Breast epithelium (tissue), 4 donors: Measurements from ENCODE around the gene NEO1. TPM values are rescaled to one million over a fixed set of nuclear protein-coding genes. Genes with fewer than 3 reads are reported as not detected.

ENCODE experiments used
- DNase-seq, 2 donors: peaks; one replicate each; pipeline ENCODE4 v3.0.0-alpha.2; 2019; ENCODE audit warnings: low spot score in 2 of 2
- H3K27ac ChIP-seq, 2 donors: fragments of 200-600 bp; sonication (generic) in 1 of 2; one replicate each; pipeline ENCODE4 v1.5.1; 2016 to 2019; ENCODE audit warnings: mild to moderate bottlenecking in 1 of 2
- H3K27me3 ChIP-seq, 2 donors: fragments of 200-600 bp; sonication (generic) in 1 of 2; one replicate each; pipeline versions ENCODE4 v1.5.1 to v1.6.0; 2017 to 2019; ENCODE audit warnings: control low read depth in 1 of 2, mild to moderate bottlenecking in 1 of 2
- H3K36me3 ChIP-seq: fragments of 200-600 bp; one replicate; pipeline ENCODE4 v1.5.1; 2019
- H3K4me1 ChIP-seq, 2 donors: fragments of 200-600 bp; sonication (generic); one replicate each; pipeline ENCODE4 v1.5.1; 2016 to 2019; ENCODE audit warnings: control low read depth in 1 of 2
- H3K4me3 ChIP-seq, 3 donors: fragments of 200-600 bp; sonication (generic); 1 replicate in 2 of 3; 2 replicates in 1 of 3; pipeline ENCODE4 v1.5.1; 2016 to 2019; ENCODE audit warnings: mild to moderate bottlenecking in 3 of 3, moderate library complexity in 2 of 3
- H3K9me3 ChIP-seq, 2 donors: fragments of 200-600 bp; sonication (generic) in 1 of 2; one replicate each; pipeline ENCODE4 v1.5.1; 2016 to 2019; ENCODE audit warnings: control low read depth in 1 of 2
- CTCF ChIP-seq, 3 donors: fragments of 450-650 bp; IDR thresholded peaks; one replicate each; pipeline ENCODE4 v1.5.1; 2016 to 2017; ENCODE audit warnings: antibody characterized with exemption in 3 of 3, mild to moderate bottlenecking in 3 of 3, moderate library complexity in 3 of 3
- POLR2A ChIP-seq: fragments of 450-650 bp; IDR thresholded peaks from one replicate; pipeline ENCODE4 v1.6.1; 2016; ENCODE audit warnings: antibody characterized with exemption, mild to moderate bottlenecking, moderate library complexity
- POLR2AphosphoS5 ChIP-seq, 3 donors: sonication (generic); formaldehyde crosslinking; IDR thresholded peaks; one replicate each; pipeline ENCODE4 v1.6.1; 2017; ENCODE audit warnings: antibody characterized with exemption in 3 of 3
- intact Hi-C: fragments of 100-400 bp; cut with DNase I; formaldehyde crosslinking; loops from one replicate; pipeline ENCODE4 v1.15.1; 2023; ENCODE audit warnings: low total_unique reads
- total RNA-seq, 3 donors: library from RNA; depleted of rRNA; stranded (reverse); fragments of >200 nt; gene quantifications; one replicate each; pipeline ENCODE4 v1.1.0, GENCODE V29; 2016

NEO1 gene
- total RNA-seq, 3 donors from 2014 or later = 21.3 to 66.3 (median 27.5) TPM

GRCh38 chr15:73325191-73325861 is 273.1 kb downstream of the NEO1 start:
- Histone ChIP-seq H3K4me3 (no peak overlapping the region), H3K27me3 (peaks cover 0 to 34% of the 10 kb centered on the region in 2 donors), H3K27ac (no peak overlapping the region), H3K36me3 (no peaks in the 10 kb centered on the region), H3K9me3 (no peaks in the 10 kb centered on the region), H3K4me1 (no peaks in the 10 kb centered on the region)
- TF ChIP-seq POLR2A (no peak), CTCF (IDR thresholded peaks at IDR 0.05) (no peak), POLR2AphosphoS5 (IDR thresholded peaks at IDR 0.05) (no peak)
- no peak for DNase-seq
- intact Hi-C loops = no loop called here

- TF ChIP-seq POLR2AphosphoS5 (IDR thresholded peaks at IDR 0.05) (no peak), POLR2A (no peak), CTCF (IDR thresholded peaks at IDR 0.05) (no peak)
- Histone ChIP-seq H3K36me3 (no peaks in the 10 kb centered on the region), H3K27me3 (peaks cover 0 to 30% of the 10 kb centered on the region in 2 donors), H3K9me3 (no peaks in the 10 kb centered on the region), H3K4me1 (no peaks in the 10 kb centered on the region), H3K4me3 (no peak overlapping the region), H3K27ac (no peak overlapping the region)
- intact Hi-C loops = no loop called here
- no peak for DNase-seq
Observed at GRCh38 chr15:73326157-73326556, 273.9 kb downstream of the NEO1 start.

- intact Hi-C loops = no loop called here
- Histone ChIP-seq H3K27ac (no peak overlapping the region), H3K9me3 (no peaks in the 10 kb centered on the region), H3K4me3 (no peak overlapping the region), H3K4me1 (no peaks in the 10 kb centered on the region), H3K27me3 (peaks cover 0 to 20% of the 10 kb centered on the region in 2 donors), H3K36me3 (no peaks in the 10 kb centered on the region)
- DNase-seq = no peak
- TF ChIP-seq POLR2AphosphoS5 (IDR thresholded peaks at IDR 0.05) (no peak), CTCF (IDR thresholded peaks at IDR 0.05) (no peak), POLR2A (no peak)
Observed at GRCh38 chr15:73328149-73328820, 276.0 kb downstream of the NEO1 start.

DNA sequence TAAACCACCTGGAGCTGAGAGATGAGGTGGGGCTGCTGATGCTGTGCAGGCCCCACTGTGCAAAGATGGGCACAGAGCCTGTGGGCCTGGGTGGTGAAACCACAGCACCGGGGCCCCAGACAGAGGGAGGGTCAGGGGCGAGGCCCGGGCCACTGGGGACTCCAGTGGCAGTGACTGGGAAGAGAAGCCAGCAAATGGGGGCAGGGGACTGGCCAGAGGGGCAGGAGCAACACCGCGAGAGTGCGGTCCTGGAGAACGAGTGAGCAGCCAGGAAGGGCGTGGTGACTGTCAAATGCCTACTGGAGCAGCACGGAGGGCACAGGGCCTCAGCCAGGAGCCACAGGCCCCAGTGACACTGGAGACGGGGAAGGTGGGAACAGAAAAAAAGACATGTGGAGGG is 276.7 kb downstream of the NEO1 start:
- Histone ChIP-seq H3K27me3 (peaks cover 0 to 17% of the 10 kb centered on the region in 2 donors), H3K27ac (no peak overlapping the region), H3K4me3 (no peak overlapping the region), H3K9me3 (no peaks in the 10 kb centered on the region), H3K36me3 (no peaks in the 10 kb centered on the region), H3K4me1 (no peaks in the 10 kb centered on the region)
- DNase-seq = no peak
- intact Hi-C loops = no loop called here
- no peak for TF ChIP-seq CTCF (IDR thresholded peaks at IDR 0.05)
- no peak for TF ChIP-seq POLR2A
- no peak for TF ChIP-seq POLR2AphosphoS5 (IDR thresholded peaks at IDR 0.05)

DNA sequence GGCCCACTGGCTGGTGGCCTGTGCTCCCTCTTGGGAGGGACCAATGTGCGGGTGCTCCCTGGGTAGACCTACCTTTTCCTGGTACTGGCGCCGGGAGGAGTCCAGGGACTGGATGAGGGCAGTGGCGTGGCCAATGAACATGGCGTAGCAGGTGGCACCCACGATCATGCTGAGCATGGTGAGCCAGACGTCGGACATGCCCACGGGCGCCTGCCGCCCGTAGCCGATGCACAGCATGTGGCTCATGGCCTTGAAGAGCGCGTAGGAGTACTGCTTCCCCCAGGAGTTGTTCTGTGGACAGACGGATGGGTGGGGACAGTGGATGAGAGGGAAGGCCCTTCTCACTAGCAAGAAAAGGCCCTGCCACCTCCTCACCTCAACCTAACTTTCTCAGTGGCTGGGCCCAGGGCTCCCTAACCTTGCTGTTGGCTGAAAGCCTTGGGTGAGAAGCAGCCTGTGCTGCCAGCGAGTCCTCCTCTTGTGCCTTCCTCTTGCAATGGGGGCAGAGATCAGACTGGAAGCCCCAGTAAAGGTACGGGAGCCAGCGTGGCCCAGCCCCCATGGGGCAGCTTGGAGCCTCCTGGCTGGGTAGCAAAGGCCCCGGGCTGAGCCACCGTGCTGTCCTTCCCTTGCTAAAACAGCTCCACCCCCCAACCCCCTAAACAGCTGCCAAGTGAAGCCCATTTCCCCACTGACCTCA is 277.4 kb downstream of the NEO1 start:
- H3K9me3 ChIP-seq = no peaks in the 10 kb centered on the region
- DNase-seq = no peak
- no peaks in the 10 kb centered on the region for H3K36me3 ChIP-seq
- no peak for TF ChIP-seq CTCF (IDR thresholded peaks at IDR 0.05)
- TF ChIP-seq POLR2AphosphoS5 (IDR thresholded peaks at IDR 0.05) = no peak
- no peak for TF ChIP-seq POLR2A
- no peak overlapping the region for H3K4me3 ChIP-seq
- H3K4me1 ChIP-seq = no peaks in the 10 kb centered on the region
- H3K27me3 ChIP-seq = peaks cover 0 to 14% of the 10 kb centered on the region in 2 donors
- H3K27ac ChIP-seq = no peak overlapping the region
- intact Hi-C loops = no loop called here
